COLO668 (cell line): ENCODE results near the gene ZDHHC20.

Source experiments
- DNase-seq: peaks from one replicate; lab custom pipeline; 2025; ENCODE audit not compliant: unreplicated experiment; lab: John Stamatoyannopoulos, UW

The ZDHHC20 gene

GRCh38 chr13:21328201-21328600 is 130.9 kb downstream of the ZDHHC20 start:
- no peak for DNase-seq

DNA sequence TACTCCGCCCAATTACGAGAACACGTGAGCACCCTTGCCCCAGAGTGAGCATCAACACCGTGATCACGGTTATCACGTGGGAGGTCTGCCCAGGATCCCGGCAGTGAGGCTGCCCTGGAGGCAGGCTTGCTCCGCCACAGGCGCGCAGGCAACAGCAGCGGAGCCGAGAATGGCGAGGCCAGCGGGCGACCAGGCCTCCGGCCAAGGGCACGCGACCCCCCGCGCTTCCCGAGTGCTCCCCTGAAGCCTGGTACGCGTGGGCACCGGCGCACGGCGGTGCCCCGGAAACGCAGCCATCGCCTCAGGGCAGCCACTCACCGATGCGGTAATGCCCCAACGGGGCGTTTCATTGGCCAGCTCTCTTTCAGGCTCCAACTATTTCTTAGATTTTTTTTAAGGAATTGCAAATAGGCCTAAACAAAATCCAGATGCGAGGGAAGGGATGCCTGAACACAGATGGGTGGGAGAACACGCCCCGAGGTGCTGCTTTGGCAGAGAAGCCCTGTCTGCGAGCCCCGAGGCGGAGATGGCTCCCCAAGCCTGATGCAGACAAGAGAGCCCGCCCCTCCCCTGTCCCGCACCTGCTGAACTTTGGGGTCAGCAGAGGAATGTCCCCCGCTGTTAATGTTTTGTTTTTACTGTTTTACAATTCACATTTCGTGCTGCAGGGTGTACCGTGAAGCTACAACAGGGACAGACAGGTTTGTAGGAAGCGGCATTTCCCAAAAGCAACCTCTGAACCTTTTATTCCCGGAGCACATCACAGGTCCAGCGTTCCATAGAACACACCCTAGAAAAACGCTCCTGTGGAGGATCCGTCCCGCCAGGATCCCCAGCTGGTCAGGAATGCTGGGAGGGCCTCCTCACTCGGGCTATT is 132.7 kb downstream of the ZDHHC20 start:
- no peak for DNase-seq

- no peak for DNase-seq
These were observed 134.3 kb downstream of the ZDHHC20 start for GRCh38 chr13:21324803-21325202.

DNA sequence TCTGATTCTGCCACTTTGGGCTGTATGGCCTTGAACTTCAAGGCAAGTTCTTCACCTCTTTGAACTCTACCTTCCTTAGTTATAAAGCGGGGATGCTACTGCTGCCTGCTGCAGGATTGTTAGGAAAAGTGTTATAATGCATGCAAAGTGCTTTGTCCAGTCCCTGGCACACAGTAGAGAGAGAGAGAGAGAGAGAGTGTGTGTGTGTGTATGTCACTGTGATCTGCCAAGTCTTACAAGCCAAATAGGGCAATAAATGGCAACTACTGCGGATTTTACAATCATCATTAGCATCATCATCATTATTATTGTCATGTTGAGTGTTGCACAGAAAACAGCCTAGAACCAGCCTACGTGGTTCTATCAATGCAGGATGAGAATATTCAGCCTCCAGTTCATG is 136.1 kb downstream of the ZDHHC20 start:
- DNase-seq = no peak
